SU-DHL-6 (cell line): ENCODE data around the gene DCDC1.

Source experiments
- H2AFZ ChIP-seq: fragments of 200-600 bp; sonication (generic); 2 replicates; pipeline ENCODE4 v1.6.1; 2014; ENCODE audit warnings: low read depth, mild to moderate bottlenecking, moderate library complexity, mixed read lengths, antibody characterized with exemption, low read length; ENCODE audit not compliant: severe bottlenecking
- H3F3A ChIP-seq: fragments of 200-600 bp; shearing (Covaris generic); 2 replicates; pipeline ENCODE4 v1.6.0; 2016; ENCODE audit warnings: antibody characterized with exemption, mild to moderate bottlenecking; ENCODE audit not compliant: insufficient read depth
- H3K27ac ChIP-seq: fragments of 200-600 bp; sonication (generic); 2 replicates; pipeline ENCODE4 v1.5.1; 2016; ENCODE audit warnings: low read depth, mild to moderate bottlenecking, low read length, moderate library complexity, mixed read lengths
- H3K27me3 ChIP-seq: fragments of 200-600 bp; sonication (generic), shearing (Covaris generic); 2 replicates; pipeline ENCODE4 v1.6.0; 2014; ENCODE audit warnings: mild to moderate bottlenecking, low read length
- H3K36me3 ChIP-seq: fragments of 200-600 bp; sonication (generic); 2 replicates; pipeline ENCODE4 v1.6.1; 2014; ENCODE audit warnings: mild to moderate bottlenecking, low read length, mixed read lengths
- H3K4me2 ChIP-seq: fragments of 300-600, 200-600 bp; shearing (Covaris generic), sonication (generic); 2 replicates; pipeline ENCODE4 v1.6.0; 2014; ENCODE audit warnings: low read length, low read depth, mild to moderate bottlenecking; ENCODE audit not compliant: poor library complexity, severe bottlenecking
- H3K4me3 ChIP-seq: fragments of 200-600 bp; sonication (generic); 2 replicates; pipeline ENCODE4 v1.5.1; 2014; ENCODE audit warnings: antibody characterized with exemption, low read length, mild to moderate bottlenecking, mixed read lengths; ENCODE audit not compliant: insufficient read depth, poor library complexity, severe bottlenecking
- H3K79me2 ChIP-seq: fragments of 200-600 bp; sonication (generic); 2 replicates; pipeline ENCODE4 v1.6.1; 2014; ENCODE audit warnings: mild to moderate bottlenecking, low read length, moderate library complexity; ENCODE audit not compliant: insufficient read depth
- H3K9ac ChIP-seq: fragments of 200-600 bp; sonication (generic); 2 replicates; pipeline ENCODE4 v1.7.0; 2014; ENCODE audit warnings: mild to moderate bottlenecking, low read length
- H3K9me2 ChIP-seq: fragments of 200-600 bp; sonication (generic); replicated peaks from 2 replicates; pipeline ENCODE4 v1.6.1; 2014; ENCODE audit warnings: low read length; ENCODE audit not compliant: insufficient read depth
- H3K9me3 ChIP-seq: fragments of 200-600 bp; sonication (generic); 2 replicates; pipeline ENCODE4 v1.6.1; 2014; ENCODE audit warnings: low read length, mixed read lengths; ENCODE audit not compliant: insufficient read depth
- H4K20me1 ChIP-seq: fragments of 200-600 bp; sonication (generic); 2 replicates; pipeline ENCODE4 v1.6.1; 2014; ENCODE audit warnings: low read depth, mild to moderate bottlenecking, antibody characterized with exemption, low read length, moderate library complexity, mixed read lengths
- CTCF ChIP-seq: fragments of 200-600 bp; sonication (generic); IDR thresholded peaks from one replicate; pipeline ENCODE4 v1.5.1; 2017; ENCODE audit warnings: antibody characterized with exemption, mild to moderate bottlenecking, low read length, moderate library complexity; ENCODE audit not compliant: insufficient read depth, poor library complexity, severe bottlenecking
- EZH2phosphoT487 ChIP-seq: fragments of 200-600 bp; sonication (generic), shearing (Covaris generic); conservative IDR thresholded peaks from 2 replicates; pipeline ENCODE4 v1.6.1; 2018; ENCODE audit warnings: mild to moderate bottlenecking, antibody characterized with exemption, low read length, moderate library complexity, mixed read lengths

The DCDC1 gene

GRCh38 chr11:30983143-30983542 is 386.4 kb downstream of the DCDC1 start:
- H2AFZ ChIP-seq = no peak overlapping the region
- H3K79me2 ChIP-seq = no peaks in the 10 kb centered on the region
- no peaks in the 10 kb centered on the region for H3K36me3 ChIP-seq
- no peaks in the 10 kb centered on the region for H3F3A ChIP-seq
- H3K9me3 ChIP-seq = no peaks in the 10 kb centered on the region
- no peak overlapping the region for H3K27ac ChIP-seq
- H3K9ac ChIP-seq = no peak overlapping the region
- no peaks in the 10 kb centered on the region for H3K27me3 ChIP-seq
- no peak overlapping the region for H3K4me2 ChIP-seq
- no peak overlapping the region for H3K4me3 ChIP-seq
- TF ChIP-seq EZH2phosphoT487 = no peak
- no peak for TF ChIP-seq CTCF
- no peaks in the 10 kb centered on the region for H3K9me2 ChIP-seq
- no peaks in the 10 kb centered on the region for H4K20me1 ChIP-seq

DNA sequence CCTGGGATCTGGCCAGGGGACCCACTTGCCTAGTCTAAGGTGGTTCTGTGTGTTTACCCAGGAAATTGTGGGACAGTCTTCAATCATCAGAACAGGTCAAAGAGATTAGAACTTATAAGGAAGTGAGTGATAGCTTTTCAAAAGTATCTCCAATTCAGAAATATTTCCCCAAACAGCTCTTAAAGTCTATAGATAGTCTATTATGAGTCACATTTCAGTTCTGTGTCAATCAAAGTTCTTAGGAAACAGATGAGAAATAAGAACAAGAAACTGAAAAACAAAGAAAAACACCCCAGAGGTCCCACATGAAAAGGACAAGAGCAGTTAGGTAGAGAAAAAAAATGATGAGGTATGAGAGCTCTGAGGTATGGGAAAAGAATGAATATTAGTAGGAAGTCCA is 402.0 kb downstream of the DCDC1 start:
- H3K9me3 ChIP-seq = no peaks in the 10 kb centered on the region
- H3K79me2 ChIP-seq = no peaks in the 10 kb centered on the region
- H2AFZ ChIP-seq = no peak overlapping the region
- H3K4me3 ChIP-seq = no peak overlapping the region
- H3K9ac ChIP-seq = no peak overlapping the region
- H3F3A ChIP-seq = no peaks in the 10 kb centered on the region
- TF ChIP-seq CTCF (no peak), EZH2phosphoT487 (no peak)
- H3K4me2 ChIP-seq = no peak overlapping the region
- H3K9me2 ChIP-seq = no peaks in the 10 kb centered on the region
- no peaks in the 10 kb centered on the region for H3K27me3 ChIP-seq
- H4K20me1 ChIP-seq = no peaks in the 10 kb centered on the region
- no peak overlapping the region for H3K27ac ChIP-seq
- H3K36me3 ChIP-seq = no peaks in the 10 kb centered on the region

DNA sequence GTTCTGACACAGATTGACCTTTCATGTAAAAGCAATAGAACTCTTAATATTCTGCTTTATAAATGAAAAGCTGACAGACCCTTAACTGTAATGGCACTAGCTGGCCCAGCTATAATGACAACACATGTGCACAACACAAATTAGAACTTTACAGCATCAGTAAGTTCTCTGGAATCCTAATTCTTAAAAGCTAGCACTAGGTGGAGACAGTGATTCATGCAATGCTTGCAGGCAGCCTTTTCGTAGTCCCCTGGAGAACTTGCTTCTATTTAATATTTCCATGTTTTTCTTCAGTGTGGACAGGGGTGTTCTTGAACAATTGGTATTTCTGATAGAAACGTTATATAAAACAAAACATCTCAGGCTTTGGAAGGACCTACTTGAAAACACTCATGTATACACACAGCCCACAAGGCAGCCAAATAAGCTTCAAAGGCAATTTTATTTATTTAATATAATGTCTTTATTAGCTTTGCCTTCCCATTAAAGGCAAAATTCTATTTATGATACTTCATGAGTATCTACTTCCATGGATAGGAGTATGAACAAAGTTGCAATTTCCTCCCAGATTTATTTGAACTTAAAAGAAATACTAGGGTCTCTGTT is 409.0 kb downstream of the DCDC1 start:
- Histone ChIP-seq H3K9me2 (no peaks in the 10 kb centered on the region), H3K27ac (no peak overlapping the region), H3K36me3 (no peaks in the 10 kb centered on the region), H3K9ac (no peak overlapping the region), H3F3A (no peaks in the 10 kb centered on the region), H3K9me3 (no peaks in the 10 kb centered on the region), H2AFZ (no peak overlapping the region), H3K4me3 (no peak overlapping the region), H3K27me3 (no peaks in the 10 kb centered on the region), H3K79me2 (no peaks in the 10 kb centered on the region), H3K4me2 (no peak overlapping the region), H4K20me1 (no peaks in the 10 kb centered on the region)
- TF ChIP-seq CTCF (no peak), EZH2phosphoT487 (no peak)
